Coronary artery (tissue), 2 donors: Measurements from ENCODE around the gene SECISBP2.

Source experiments
- DNase-seq: peaks from one replicate; pipeline ENCODE4 v3.0.0-alpha.2; 2017; ENCODE audit warnings: low spot score
- H3K27ac ChIP-seq, 2 donors: fragments of 200-600 bp; sonication (generic); one replicate each; pipeline ENCODE4 v1.5.1; 2016 to 2019
- H3K4me3 ChIP-seq: fragments of 200-600 bp; sonication (generic); 2 replicates; pipeline ENCODE4 v1.5.1; 2016; ENCODE audit warnings: mild to moderate bottlenecking, moderate library complexity
- CTCF ChIP-seq: fragments of 200-600 bp; sonication (generic); IDR thresholded peaks from one replicate; pipeline ENCODE4 v1.5.1; 2019; ENCODE audit warnings: antibody characterized with exemption

Gene SECISBP2

DNA sequence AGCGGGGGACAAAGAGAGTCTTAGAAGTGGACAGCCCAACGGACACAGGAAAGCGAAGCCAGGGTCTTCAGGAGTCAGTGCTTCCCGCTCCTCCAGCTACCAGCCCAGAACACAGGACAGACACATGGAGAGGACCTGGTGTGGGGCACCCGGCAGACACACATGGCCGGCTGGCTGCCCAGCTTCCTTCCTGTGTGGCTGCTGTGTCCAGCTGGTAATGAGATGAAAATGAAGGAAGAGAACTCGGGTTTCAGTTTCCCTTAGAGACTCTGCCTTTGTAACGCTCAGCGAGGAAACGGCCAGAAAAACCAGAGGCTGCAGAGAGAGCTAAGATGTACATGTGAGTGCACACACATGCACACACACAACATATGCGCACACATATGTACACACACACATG is 87.5 kb downstream of the SECISBP2 start:
- TF ChIP-seq CTCF: no peak
- Histone ChIP-seq H3K27ac (peak overlapping the region in 1 of 2 donors; percentile 41), H3K4me3 (no peak overlapping the region)
- no peak for DNase-seq

DNA sequence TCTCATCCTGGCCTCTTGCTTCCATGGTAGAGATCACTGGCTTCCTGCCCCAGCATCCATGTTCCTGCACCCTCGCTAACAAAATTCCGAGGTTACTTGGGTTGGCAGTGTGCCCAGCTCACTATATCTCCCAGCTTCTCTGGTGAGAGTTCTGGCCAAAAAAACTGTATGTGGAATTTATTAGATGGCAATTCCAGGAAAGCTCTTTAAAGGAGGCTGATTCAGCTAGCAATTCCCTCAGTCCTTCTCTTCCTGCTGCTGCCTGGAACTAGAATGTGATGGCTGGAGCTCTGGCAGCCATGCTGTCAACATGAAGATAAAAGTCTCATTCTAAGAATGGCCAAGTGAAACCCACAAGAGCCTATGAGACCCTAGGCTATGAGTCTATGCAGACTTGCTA is 88.8 kb downstream of the SECISBP2 start:
- no peak overlapping the region for H3K27ac ChIP-seq
- no peak for DNase-seq
- no peak for TF ChIP-seq CTCF
- no peak overlapping the region for H3K4me3 ChIP-seq

DNA sequence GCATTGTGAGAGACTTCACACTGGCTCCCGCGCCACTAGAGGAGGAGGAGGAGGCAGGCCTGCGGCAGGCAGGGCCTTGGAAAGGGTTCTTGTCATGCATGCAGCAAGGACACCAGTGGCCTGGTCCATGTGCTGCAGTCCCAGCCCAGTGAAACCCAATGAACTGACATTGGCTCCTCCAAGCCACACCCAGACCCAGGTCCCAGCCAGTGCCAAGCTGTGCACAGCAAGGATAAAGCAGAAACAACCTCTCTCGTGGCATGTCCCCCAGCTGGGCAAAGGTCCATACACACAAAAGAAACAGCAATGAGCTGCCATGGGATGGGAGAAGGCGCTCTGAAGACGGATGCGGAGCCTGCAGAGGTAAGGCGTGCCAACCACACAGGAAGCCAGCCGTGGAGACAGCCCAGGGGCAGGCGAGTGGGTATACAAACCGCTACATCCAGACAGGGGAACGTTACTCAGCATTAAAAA is 90.4 kb downstream of the SECISBP2 start:
- TF ChIP-seq CTCF: no peak
- Histone ChIP-seq H3K4me3 (no peak overlapping the region), H3K27ac (no peak overlapping the region)
- no peak for DNase-seq
